ENCODE data around the gene MKNK2. TPM values are rescaled to one million over a fixed set of nuclear protein-coding genes. Genes with fewer than 3 reads are reported as not detected.

MKNK2 gene
- polyA plus RNA-seq, 1 donor from 2014 or later: 27.6 TPM

- no peaks in the 10 kb centered on the region for H3F3A ChIP-seq (ENCODE audit: insufficient read depth, low read length, poor library complexity, severe bottlenecking)
- TF ChIP-seq REST (IDR thresholded peaks at IDR 0.05; ENCODE audit: borderline replicate concordance) (no peak), TAF1 (IDR thresholded peaks at IDR 0.05; ENCODE audit: low read depth) (no peak), EP300 (conservative IDR thresholded peaks at IDR 0.05; ENCODE audit: poor library complexity, severe bottlenecking) (no peak), MXI1 (conservative IDR thresholded peaks at IDR 0.05; ENCODE audit: poor library complexity, severe bottlenecking) (no peak), CTCF (IDR thresholded peaks at IDR 0.05; ENCODE audit: poor library complexity, severe bottlenecking) (no peak), SMC3 (conservative IDR thresholded peaks at IDR 0.05; ENCODE audit: poor library complexity) (no peak), RAD21 (conservative IDR thresholded peaks at IDR 0.05) (no peak), POLR2AphosphoS5 (IDR thresholded peaks at IDR 0.05) (no peak), EZH2 (IDR thresholded peaks at IDR 0.05; ENCODE audit: borderline replicate concordance, insufficient read depth, low read length, poor library complexity, severe bottlenecking) (no peak)
- H3K4me2 ChIP-seq (ENCODE audit: low read length): no peak overlapping the region
- H3K9ac ChIP-seq (ENCODE audit: low read length): no peak overlapping the region
- no peaks in the 10 kb centered on the region for H4K20me1 ChIP-seq (ENCODE audit: insufficient read depth)
- H3K79me2 ChIP-seq (replicated peaks; ENCODE audit: insufficient read depth, low read length): peaks cover 19% of the 10 kb centered on the region
- H3K9me2 ChIP-seq (ENCODE audit: insufficient read depth, low read length): no peaks in the 10 kb centered on the region
- no peak overlapping the region for H3K4me3 ChIP-seq (ENCODE audit: low read length)
- no peaks in the 10 kb centered on the region for H3K9me3 ChIP-seq (ENCODE audit: low read length)
- no peaks in the 10 kb centered on the region for H3K27me3 ChIP-seq (ENCODE audit: insufficient read depth, low read depth, low read length)
- no peaks in the 10 kb centered on the region for H3K36me3 ChIP-seq (ENCODE audit: insufficient read depth, low read length)
- H3K27ac ChIP-seq (ENCODE audit: low read length): no peak overlapping the region
- no peak overlapping the region for H2AFZ ChIP-seq (ENCODE audit: low read depth, low read length)
Observed at GRCh38 chr19:2011169-2011568, 39.9 kb downstream of the MKNK2 start.

GRCh38 chr19:2010135-2010668 lies 40.8 kb downstream of the MKNK2 start:
- peaks cover 17% of the 10 kb centered on the region for H3K79me2 ChIP-seq (replicated peaks; ENCODE audit: insufficient read depth, low read length)
- no peak for TF ChIP-seq TAF1 (IDR thresholded peaks at IDR 0.05; ENCODE audit: low read depth)
- TF ChIP-seq SMC3 (conservative IDR thresholded peaks at IDR 0.05; ENCODE audit: poor library complexity): no peak
- no peak for TF ChIP-seq MXI1 (conservative IDR thresholded peaks at IDR 0.05; ENCODE audit: poor library complexity, severe bottlenecking)
- no peak for TF ChIP-seq REST (IDR thresholded peaks at IDR 0.05; ENCODE audit: borderline replicate concordance)
- no peak for TF ChIP-seq EP300 (conservative IDR thresholded peaks at IDR 0.05; ENCODE audit: poor library complexity, severe bottlenecking)
- no peak for TF ChIP-seq CTCF (IDR thresholded peaks at IDR 0.05; ENCODE audit: poor library complexity, severe bottlenecking)
- TF ChIP-seq RAD21 (conservative IDR thresholded peaks at IDR 0.05): no peak
- TF ChIP-seq EZH2 (IDR thresholded peaks at IDR 0.05; ENCODE audit: borderline replicate concordance, insufficient read depth, low read length, poor library complexity, severe bottlenecking): no peak
- no peak for TF ChIP-seq POLR2AphosphoS5 (IDR thresholded peaks at IDR 0.05)

More at GRCh38 chr19:2010135-2010668, 40.8 kb downstream of the MKNK2 start:
- Histone ChIP-seq H2AFZ (ENCODE audit: low read depth, low read length) (no peak overlapping the region), H3F3A (ENCODE audit: insufficient read depth, low read length, poor library complexity, severe bottlenecking) (no peaks in the 10 kb centered on the region), H3K9me2 (ENCODE audit: insufficient read depth, low read length) (no peaks in the 10 kb centered on the region), H3K4me3 (ENCODE audit: low read length) (no peak overlapping the region), H3K36me3 (ENCODE audit: insufficient read depth, low read length) (no peaks in the 10 kb centered on the region), H4K20me1 (ENCODE audit: insufficient read depth) (no peaks in the 10 kb centered on the region), H3K9ac (ENCODE audit: low read length) (no peak overlapping the region), H3K27ac (ENCODE audit: low read length) (no peak overlapping the region), H3K9me3 (ENCODE audit: low read length) (no peaks in the 10 kb centered on the region), H3K27me3 (ENCODE audit: insufficient read depth, low read depth, low read length) (no peaks in the 10 kb centered on the region), H3K4me2 (ENCODE audit: low read length) (no peak overlapping the region)
